CD4-positive, alpha-beta memory T cell (primary cell): ENCODE data around the gene NYNRIN. TPM values are rescaled to one million over a fixed set of nuclear protein-coding genes. Genes with fewer than 3 reads are reported as not detected.

Experiments
- CTCF ChIA-PET: fragments of 350-600 bp; sonication (Branson Sonifier 250); formaldehyde crosslinking; loops from one replicate; lab custom pipeline; 2021; ENCODE audit warnings: inconsistent platforms; ENCODE audit not compliant: partially characterized antibody; lab: Charles Lee
- POLR2A ChIA-PET: fragments of 350-600 bp; sonication (Branson Sonifier 250); formaldehyde crosslinking; loops from one replicate; lab custom pipeline; 2021; ENCODE audit not compliant: partially characterized antibody; lab: Charles Lee
- DNase-seq, 5 donors: peaks; one replicate each; pipeline versions ENCODE4 v3.0.0 to v3.0.0-alpha.2; 2020 to 2022; ENCODE audit warnings: mixed read lengths in 1 of 5
- H3K27ac ChIP-seq: one replicate; pipeline ENCODE4 v1.7.0; 2013; ENCODE audit warnings: low read depth, low read length
- H3K27me3 ChIP-seq: 2 replicates; pipeline ENCODE4 v1.7.0; 2013; ENCODE audit warnings: mild to moderate bottlenecking, low read length, moderate library complexity; ENCODE audit not compliant: insufficient read depth
- H3K36me3 ChIP-seq: 2 replicates; pipeline ENCODE4 v1.7.0; 2013; ENCODE audit warnings: mild to moderate bottlenecking, low read length, moderate library complexity; ENCODE audit not compliant: insufficient read depth
- H3K4me1 ChIP-seq: 2 replicates; pipeline ENCODE4 v1.7.0; 2013; ENCODE audit warnings: mild to moderate bottlenecking, low read length, moderate library complexity; ENCODE audit not compliant: insufficient read depth
- H3K4me3 ChIP-seq, 2 donors: one replicate each; pipeline ENCODE4 v1.7.0; 2013; ENCODE audit warnings: low read length in 2 of 2, mild to moderate bottlenecking in 1 of 2
- H3K9me3 ChIP-seq, 2 donors: one replicate each; pipeline ENCODE4 v1.7.0; 2013; ENCODE audit warnings: low read length in 2 of 2, control low read depth in 1 of 2; ENCODE audit not compliant: control insufficient read depth in 1 of 2
- H3K27ac Mint-ChIP-seq, 7 donors: one replicate each; pipeline ENCODE4 v1.8.0; 2020 to 2021; ENCODE audit warnings: mixed read lengths in 7 of 7, mild to moderate bottlenecking in 6 of 7, inconsistent platforms in 3 of 7, moderate library complexity in 3 of 7
- H3K27me3 Mint-ChIP-seq, 2 donors: one replicate each; pipeline ENCODE4 v1.8.0; 2020 to 2021; ENCODE audit warnings: mixed read lengths in 2 of 2
- H3K36me3 Mint-ChIP-seq, 2 donors: one replicate each; pipeline ENCODE4 v1.8.0; 2020 to 2021; ENCODE audit warnings: mixed read lengths in 2 of 2, inconsistent platforms in 1 of 2, mild to moderate bottlenecking in 1 of 2
- H3K4me1 Mint-ChIP-seq, 4 donors: one replicate each; pipeline ENCODE4 v1.8.0; 2020 to 2021; ENCODE audit warnings: mixed read lengths in 4 of 4, mild to moderate bottlenecking in 1 of 4
- H3K4me3 Mint-ChIP-seq, 8 donors: one replicate each; pipeline ENCODE4 v1.8.0; 2020 to 2021; ENCODE audit warnings: mixed read lengths in 8 of 8, mild to moderate bottlenecking in 7 of 8, moderate library complexity in 6 of 8, inconsistent platforms in 3 of 8
- H3K9me3 Mint-ChIP-seq, 8 donors: one replicate each; pipeline ENCODE4 v1.8.0; 2020 to 2021; ENCODE audit warnings: mixed read lengths in 8 of 8, mild to moderate bottlenecking in 5 of 8, inconsistent platforms in 3 of 8, moderate library complexity in 1 of 8
- intact Hi-C: fragments of 100-400 bp; cut with micrococcal nuclease; formaldehyde crosslinking; loops from one replicate; pipeline ENCODE4 v1.15.1; 2023
- polyA plus RNA-seq, 2 donors: library from polyadenylated mRNA; unstranded; fragments of 300-500 nt; fragmentation: Illumina TruSeq; gene quantifications; one replicate each; pipeline ENCODE4 v1.2.3, GENCODE V29; 2021
- total RNA-seq, 2 experiments: library from RNA; stranded (reverse); gene quantifications; one replicate each; pipeline ENCODE4 v1.2.3, GENCODE V29; 2021

The NYNRIN gene
- total and polyA plus RNA-seq, 4 experiments from 2014 or later: 0.02 to 0.32 TPM; not detected in 2

DNA sequence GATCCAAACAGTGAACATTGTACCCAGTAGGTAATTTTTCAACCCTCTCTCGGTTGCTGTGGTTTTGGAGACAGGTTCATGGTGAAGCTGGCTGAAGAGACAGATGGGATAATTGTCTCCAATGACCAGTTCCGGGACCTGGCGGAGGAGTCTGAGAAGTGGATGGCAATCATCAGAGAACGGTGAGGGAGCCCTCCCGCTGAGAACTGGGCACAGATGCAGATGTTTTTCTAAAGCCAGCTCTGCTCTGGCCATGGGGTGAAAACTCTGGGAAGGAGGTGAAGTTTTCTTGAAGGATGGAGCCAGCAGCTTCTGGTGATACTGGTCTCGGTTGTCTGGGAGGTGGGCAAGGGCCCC lies 37.2 kb downstream of the NYNRIN start:
- peak overlapping the region; percentile 20 for H3K27ac ChIP-seq
- H3K36me3 Mint-ChIP-seq: peaks cover 43 to 81% of the 10 kb centered on the region in 2 donors

DNA sequence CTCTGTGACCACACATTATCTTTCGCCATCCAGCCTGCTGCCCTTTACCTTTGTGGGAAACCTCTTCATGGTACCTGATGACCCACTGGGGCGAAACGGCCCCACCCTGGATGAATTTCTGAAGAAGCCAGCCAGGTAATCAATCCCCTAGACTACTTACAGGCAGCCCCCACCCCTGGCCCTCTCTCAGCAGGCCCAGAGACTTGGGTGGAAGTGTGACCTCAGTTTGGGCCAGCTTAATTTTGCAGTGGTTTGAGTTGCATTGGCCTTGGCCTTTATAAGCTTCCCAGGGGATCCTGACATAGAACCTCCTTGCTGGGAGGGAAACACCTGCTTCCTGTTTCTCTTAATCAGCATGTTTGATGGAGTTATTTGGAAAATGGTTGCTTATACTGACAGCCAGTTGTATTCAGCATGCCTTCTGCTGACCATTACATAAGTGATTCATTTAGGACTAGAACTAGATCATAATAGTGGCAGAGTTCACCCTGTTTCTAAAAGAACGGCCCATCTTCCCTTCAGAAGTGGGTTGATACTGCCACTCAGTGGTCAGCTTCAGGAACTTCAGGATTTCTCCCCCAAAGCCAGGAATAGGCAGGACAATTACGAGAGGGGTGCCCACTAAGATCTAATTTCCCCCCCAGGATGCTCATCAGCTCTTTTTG lies 37.7 kb downstream of the NYNRIN start:
- H3K4me3 ChIP-seq: no peak overlapping the region
- Mint-ChIP-seq H3K27me3 (no peaks in the 10 kb centered on the region), H3K36me3 (peaks cover 43 to 80% of the 10 kb centered on the region in 2 donors), H3K4me3 (peak overlapping the region in 5 of 8 donors; percentile 20 to 84 (median 31)), H3K4me1 (peaks cover 25 to 76% (median 51%) of the 10 kb centered on the region in 4 donors), H3K27ac (peak overlapping the region; percentile 67 to 92 (median 83)), H3K9me3 (no peaks in the 10 kb centered on the region)
- CTCF ChIA-PET: interaction anchor here (0.7 to 24.1 kb wide), 27 partner anchors 11 to 327 kb away, joined by 3 to 791 read pairs (median 4); partner anchors contain the start of genes ADCY4, CIDEB, LTB4R and LTB4R2
- DNase-seq: peak; percentile 48 to 62 (median 59)
- POLR2A ChIA-PET: interaction anchor here (1.0 to 9.9 kb wide), 11 partner anchors 9 to 322 kb away, joined by 3 to 215 read pairs (median 5); partner anchors contain the start of genes ADCY4, CBLN3, DCAF11 and KHNYN
- H3K4me1 ChIP-seq: peaks cover 44% of the 10 kb centered on the region
- no peaks in the 10 kb centered on the region for H3K9me3 ChIP-seq
- peak overlapping the region; percentile 20 for H3K27ac ChIP-seq
- no peaks in the 10 kb centered on the region for H3K27me3 ChIP-seq
- H3K36me3 ChIP-seq: peaks cover 65% of the 10 kb centered on the region
- intact Hi-C loops: loop anchor here (1.0 to 5.0 kb wide), 2 partner anchors 103 to 379 kb away; no protein-coding TSS in a partner anchor

More for the DNA sequence above, 37.2 kb downstream of the NYNRIN start:
- Histone ChIP-seq H3K36me3 (peaks cover 65% of the 10 kb centered on the region), H3K4me1 (peaks cover 44% of the 10 kb centered on the region), H3K4me3 (no peak overlapping the region), H3K9me3 (no peaks in the 10 kb centered on the region), H3K27me3 (no peaks in the 10 kb centered on the region)
- DNase-seq: no peak
- intact Hi-C loops: loop anchor here (1.0 to 5.0 kb wide), 2 partner anchors 103 to 379 kb away; no protein-coding TSS in a partner anchor
- POLR2A ChIA-PET: interaction anchor here (1.0 to 9.9 kb wide), 8 partner anchors 8 to 281 kb away, joined by 3 to 215 read pairs (median 8); partner anchors contain the start of genes ADCY4, CBLN3, KHNYN and LTB4R
- CTCF ChIA-PET: interaction anchor here (0.7 to 24.1 kb wide), 18 partner anchors 11 to 222 kb away, joined by 3 to 791 read pairs (median 6); partner anchors contain the start of genes ADCY4, CIDEB, LTB4R and LTB4R2
- H3K9me3 Mint-ChIP-seq: no peaks in the 10 kb centered on the region
- H3K4me3 Mint-ChIP-seq: no peak overlapping the region
- H3K27ac Mint-ChIP-seq: peak overlapping the region in 4 of 7 donors; percentile 42 to 92 (median 66)
- H3K4me1 Mint-ChIP-seq: peaks cover 30 to 76% (median 53%) of the 10 kb centered on the region in 4 donors
- no peaks in the 10 kb centered on the region for H3K27me3 Mint-ChIP-seq

DNA sequence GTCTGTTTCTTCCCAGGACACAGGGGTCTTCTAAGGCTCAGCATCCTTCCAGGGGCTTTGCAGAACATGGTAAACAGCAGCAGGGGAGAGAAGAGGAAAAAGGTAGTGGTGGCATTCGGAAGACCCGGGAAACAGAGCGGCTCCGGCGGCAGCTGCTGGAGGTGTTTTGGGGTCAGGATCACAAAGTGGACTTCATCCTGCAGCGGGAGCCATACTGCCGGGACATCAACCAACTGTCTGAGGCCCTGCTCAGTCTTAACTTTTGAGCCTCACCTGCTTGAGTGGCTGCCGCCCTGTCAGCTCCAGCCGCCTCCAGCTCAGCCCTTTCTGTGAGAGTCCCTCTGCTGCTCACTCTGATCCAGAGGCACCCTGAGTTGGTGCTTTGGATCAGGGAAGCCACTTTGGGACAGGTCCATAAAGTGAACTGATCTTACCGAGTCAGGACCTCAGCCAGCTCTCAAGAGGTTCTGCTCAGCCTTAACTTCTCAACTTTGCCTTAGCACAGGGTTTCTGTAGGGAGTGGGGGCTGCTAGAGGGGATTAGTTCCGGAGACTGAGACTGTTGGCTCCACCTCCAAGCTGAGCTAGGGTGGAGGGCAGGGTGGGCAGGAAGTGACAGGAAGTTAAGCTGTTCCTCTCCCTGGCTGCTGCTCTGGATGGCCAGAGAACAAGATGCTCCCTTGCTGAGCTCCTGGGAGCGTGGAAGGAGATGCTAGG lies 38.4 kb downstream of the NYNRIN start:
- H3K27ac Mint-ChIP-seq: peak overlapping the region; percentile 67 to 92 (median 83)
- H3K9me3 Mint-ChIP-seq: no peaks in the 10 kb centered on the region
- peak overlapping the region; percentile 20 for H3K27ac ChIP-seq
- H3K27me3 Mint-ChIP-seq: no peaks in the 10 kb centered on the region
- H3K4me1 ChIP-seq: peaks cover 43% of the 10 kb centered on the region
- ChIA-PET CTCF (interaction anchor here (0.9 to 24.1 kb wide), 26 partner anchors 12 to 327 kb away, joined by 3 to 791 read pairs (median 4); partner anchors contain the start of genes ADCY4, CIDEB, LTB4R and LTB4R2), POLR2A (interaction anchor here (1.0 to 9.9 kb wide), 11 partner anchors 9 to 322 kb away, joined by 3 to 215 read pairs (median 5); partner anchors contain the start of genes ADCY4, CBLN3, DCAF11 and KHNYN)
- intact Hi-C loops: loop anchor here (5.0 kb wide), 1 partner anchor 380 kb away; no protein-coding TSS in a partner anchor
- no peak for DNase-seq
- H3K4me1 Mint-ChIP-seq: peaks cover 24 to 76% (median 51%) of the 10 kb centered on the region in 4 donors
- no peaks in the 10 kb centered on the region for H3K9me3 ChIP-seq
- H3K4me3 ChIP-seq: no peak overlapping the region
- peak overlapping the region in 5 of 8 donors; percentile 20 to 84 (median 31) for H3K4me3 Mint-ChIP-seq
- H3K36me3 Mint-ChIP-seq: peaks cover 38 to 77% of the 10 kb centered on the region in 2 donors
- H3K36me3 ChIP-seq: peaks cover 60% of the 10 kb centered on the region
- no peaks in the 10 kb centered on the region for H3K27me3 ChIP-seq

DNA sequence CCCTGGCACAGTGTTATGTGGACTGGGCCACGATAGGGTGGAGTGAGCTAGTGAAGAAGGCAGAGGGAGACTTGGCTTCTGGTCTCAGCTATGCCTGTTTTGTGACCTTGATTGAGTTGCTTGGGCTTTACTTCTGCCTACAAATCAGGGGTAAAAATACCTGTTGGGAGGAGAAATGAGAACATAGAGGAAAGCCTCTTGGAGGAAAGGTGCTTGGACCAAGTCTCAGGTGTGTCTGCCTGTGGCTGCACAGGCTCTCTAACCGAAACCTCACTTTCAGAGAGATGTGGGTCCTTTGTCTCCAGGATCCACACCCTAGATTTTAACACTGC lies 38.9 kb downstream of the NYNRIN start:
- ChIA-PET CTCF (interaction anchor here (0.9 to 24.1 kb wide), 18 partner anchors 12 to 328 kb away, joined by 3 to 791 read pairs (median 5); partner anchors contain the start of genes ADCY4, CIDEB, LTB4R and LTB4R2), POLR2A (interaction anchor here (1.2 to 9.9 kb wide), 8 partner anchors 10 to 195 kb away, joined by 3 to 215 read pairs (median 8); partner anchors contain the start of genes ADCY4, CBLN3, KHNYN and LTB4R)
- Mint-ChIP-seq H3K27ac (peak overlapping the region in 6 of 7 donors; percentile 22 to 89 (median 48)), H3K4me1 (peaks cover 24 to 81% (median 55%) of the 10 kb centered on the region in 4 donors), H3K36me3 (peaks cover 38 to 80% of the 10 kb centered on the region in 2 donors), H3K9me3 (peaks cover 0 to under 1% (median 0%) of the 10 kb centered on the region in 8 donors), H3K27me3 (no peaks in the 10 kb centered on the region), H3K4me3 (peak overlapping the region in 1 of 8 donors; percentile 44)
- H3K9me3 ChIP-seq: no peaks in the 10 kb centered on the region
- H3K4me1 ChIP-seq: peaks cover 37% of the 10 kb centered on the region
- no peak overlapping the region for H3K4me3 ChIP-seq
- peaks cover 55% of the 10 kb centered on the region for H3K36me3 ChIP-seq
- peak overlapping the region; percentile 20 for H3K27ac ChIP-seq
- DNase-seq: no peak
- H3K27me3 ChIP-seq: no peaks in the 10 kb centered on the region
- intact Hi-C loops: loop anchor here (5.0 kb wide), 1 partner anchor 380 kb away; no protein-coding TSS in a partner anchor

DNA sequence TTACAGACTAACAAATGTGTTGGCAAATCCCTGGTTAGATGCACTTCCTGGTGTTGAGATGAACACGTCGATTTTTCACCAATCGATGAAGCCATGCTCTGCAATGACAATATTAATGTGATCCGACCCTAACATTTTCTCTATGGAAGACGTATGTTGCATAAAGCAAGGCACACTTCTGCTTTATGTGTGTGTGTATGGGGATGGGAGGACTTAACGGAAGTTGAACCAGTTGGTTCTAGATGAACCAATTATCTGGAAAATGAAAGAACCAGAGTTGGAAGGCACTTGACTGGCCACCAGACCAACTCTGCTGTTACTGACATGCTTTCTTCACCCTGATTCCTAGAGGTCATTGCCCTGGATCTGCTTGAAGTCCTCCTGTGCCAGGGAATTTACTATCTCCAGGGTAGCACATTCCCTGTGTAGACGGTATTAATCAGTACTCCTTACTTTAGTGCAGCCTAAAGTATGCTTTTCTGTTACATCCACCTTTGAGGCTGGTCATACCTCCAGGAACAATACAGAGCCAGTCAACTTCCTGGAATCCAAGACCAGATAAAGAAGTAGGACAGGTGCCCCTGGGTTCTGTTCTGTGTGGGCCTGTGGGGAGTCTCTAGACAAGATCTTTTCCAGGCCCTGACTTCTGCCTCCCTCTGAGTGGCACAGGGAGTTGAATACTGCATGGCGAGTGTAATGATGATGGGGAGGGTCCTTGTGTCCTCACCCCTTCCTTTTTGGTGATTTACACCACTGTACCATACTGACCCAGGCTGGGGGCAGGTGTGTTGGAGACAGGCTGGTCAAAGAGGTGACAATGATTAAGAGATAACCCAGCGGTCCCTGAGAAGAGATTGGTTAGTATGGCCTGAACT lies 39.7 kb downstream of the NYNRIN start:
- H3K4me3 Mint-ChIP-seq: peak overlapping the region in 1 of 8 donors; percentile 11
- H3K4me1 Mint-ChIP-seq: peaks cover 28 to 82% (median 56%) of the 10 kb centered on the region in 4 donors
- H3K27me3 ChIP-seq: no peaks in the 10 kb centered on the region
- intact Hi-C loops: loop anchor here (5.0 kb wide), 1 partner anchor 381 kb away; no protein-coding TSS in a partner anchor
- H3K4me1 ChIP-seq: peaks cover 41% of the 10 kb centered on the region
- H3K36me3 Mint-ChIP-seq: peaks cover 30 to 75% of the 10 kb centered on the region in 2 donors
- ChIA-PET POLR2A (interaction anchor here (9.5 to 9.9 kb wide), 2 partner anchors 11 to 102 kb away, joined by 176 to 215 read pairs; partner anchors contain the start of genes ADCY4, CBLN3, KHNYN and RIPK3), CTCF (interaction anchor here (1.2 to 24.1 kb wide), 7 partner anchors 13 to 196 kb away, joined by 3 to 791 read pairs (median 30); partner anchors contain the start of genes ADCY4, CIDEB, LTB4R and LTB4R2)
- H3K9me3 Mint-ChIP-seq: peaks cover 0 to 2% (median 0%) of the 10 kb centered on the region in 8 donors
- no peak overlapping the region for H3K27ac ChIP-seq
- H3K9me3 ChIP-seq: no peaks in the 10 kb centered on the region
- no peak for DNase-seq
- H3K4me3 ChIP-seq: no peak overlapping the region
- H3K27me3 Mint-ChIP-seq: no peaks in the 10 kb centered on the region
- H3K36me3 ChIP-seq: peaks cover 47% of the 10 kb centered on the region
- peak overlapping the region in 4 of 7 donors; percentile 53 to 67 (median 56) for H3K27ac Mint-ChIP-seq
